HG02623 (cell line): ENCODE measurements around the gene PRPSAP1.

Experiments used
- ATAC-seq: cut with Tn5 transposase; IDR thresholded peaks from one replicate; pipeline ENCODE4 v1.9.1; 2021; ENCODE audit warnings: moderate library complexity; ENCODE audit not compliant: unreplicated experiment

Gene PRPSAP1

GRCh38 chr17:76353599-76354316 lies at the start of gene PRPSAP1:
PRPSAP1 (minus strand) TSS chr17:76353916; CDS start chr17:76353703, 213 bp downstream.
- peak; percentile 90 for ATAC-seq

- no peak for ATAC-seq
Measured at GRCh38 chr17:76402711-76403110, 49.0 kb upstream of the PRPSAP1 start.

GRCh38 chr17:76399175-76400172 lies 45.8 kb upstream of the PRPSAP1 start:
- no peak for ATAC-seq

GRCh38 chr17:76398523-76399174 lies 44.9 kb upstream of the PRPSAP1 start:
- ATAC-seq = no peak

GRCh38 chr17:76397687-76398522 lies 44.2 kb upstream of the PRPSAP1 start:
- no peak for ATAC-seq

- no peak for ATAC-seq
Measured at GRCh38 chr17:76397184-76397583, 43.5 kb upstream of the PRPSAP1 start.

GRCh38 chr17:76395980-76396379 lies 42.3 kb upstream of the PRPSAP1 start:
- no peak for ATAC-seq

- no peak for ATAC-seq
Measured at GRCh38 chr17:76394166-76394565, 40.5 kb upstream of the PRPSAP1 start.

GRCh38 chr17:76391200-76391715 lies 37.5 kb upstream of the PRPSAP1 start:
- ATAC-seq = no peak

GRCh38 chr17:76390003-76390421 lies 36.3 kb upstream of the PRPSAP1 start:
- ATAC-seq = no peak

GRCh38 chr17:76388966-76389888 lies 35.5 kb upstream of the PRPSAP1 start:
- ATAC-seq = no peak

GRCh38 chr17:76386966-76387765 lies 33.5 kb upstream of the PRPSAP1 start:
- ATAC-seq = no peak

- ATAC-seq = no peak
Measured at GRCh38 chr17:76385892-76386786, 32.4 kb upstream of the PRPSAP1 start.

- ATAC-seq = no peak
Measured at GRCh38 chr17:76384987-76385891, 31.5 kb upstream of the PRPSAP1 start.

GRCh38 chr17:76384222-76384986 lies 30.7 kb upstream of the PRPSAP1 start, which contains the start of gene SPHK1:
SPHK1 (plus strand) TSS chr17:76384609; CDS start chr17:76385645, 1,036 bp downstream.
- peak; percentile 47 for ATAC-seq
